ENCODE results near the gene FAM13C.

DNA sequence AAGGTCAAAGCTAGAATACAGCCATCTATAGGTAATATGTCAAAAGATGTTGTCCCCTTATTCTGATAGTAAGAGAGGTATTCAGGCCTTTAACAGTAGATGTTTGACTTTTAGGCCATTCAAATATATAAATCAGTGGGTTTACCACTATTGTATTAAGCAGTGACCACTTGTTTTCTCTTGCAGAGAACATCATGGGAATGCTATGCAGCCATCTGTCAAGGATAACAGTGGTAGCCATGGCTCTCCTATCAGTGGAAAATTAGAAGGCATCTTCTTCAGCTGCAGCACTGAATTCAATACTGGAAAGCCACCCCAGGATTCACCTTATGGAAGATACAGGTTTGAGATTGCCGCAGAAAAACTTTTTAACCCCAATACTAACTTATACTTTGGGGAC, 117.5 kb downstream of the FAM13C start:
- TF ChIP-seq CTCF (IDR thresholded peaks at IDR 0.05; ENCODE audit: low read depth, low read length) (no peak), POLR2A (IDR thresholded peaks at IDR 0.05; ENCODE audit: extremely low read depth, insufficient read length) (no peak), MAX (IDR thresholded peaks at IDR 0.05; ENCODE audit: low read depth, low read length) (no peak), MYC (IDR thresholded peaks at IDR 0.05; ENCODE audit: low read depth, low read length) (no peak)

Data from NB4 (cell line).